ENCODE data around the gene PCNT.

- TF ChIP-seq CTCF (IDR thresholded peaks at IDR 0.05) (no peak), NFATC4 (CRISPR knock-in tag; IDR thresholded peaks at IDR 0.05) (no peak), OVOL2 (CRISPR knock-in tag; IDR thresholded peaks at IDR 0.05; ENCODE audit: borderline replicate concordance) (no peak), TEAD4 (CRISPR knock-in tag; IDR thresholded peaks at IDR 0.05) (no peak), TCF7 (CRISPR knock-in tag; IDR thresholded peaks at IDR 0.05; ENCODE audit: low read depth) (no peak), NR2C2 (CRISPR knock-in tag; IDR thresholded peaks at IDR 0.05) (no peak), GRHL2 (CRISPR knock-in tag; IDR thresholded peaks at IDR 0.05; ENCODE audit: insufficient replicate concordance, severe bottlenecking) (no peak), ESRRA (CRISPR knock-in tag; IDR thresholded peaks at IDR 0.05; ENCODE audit: borderline replicate concordance) (no peak), ZNF121 (CRISPR knock-in tag; IDR thresholded peaks at IDR 0.05) (no peak), USF2 (CRISPR knock-in tag; IDR thresholded peaks at IDR 0.05) (no peak), HMGXB4 (CRISPR knock-in tag; IDR thresholded peaks at IDR 0.05) (no peak)
Observed at GRCh38 chr21:46406001-46406400, 82.0 kb downstream of the PCNT start.
